Stimulated activated CD4-positive, alpha-beta T cell treated with anti-CD3 and anti-CD28 coated beads, TNF-alpha, amount 100 ng/mL, for 24 hours (primary cell): ENCODE results near the gene EIF2AK2.

ENCODE experiments used
- DNase-seq, 3 experiments: peaks; one replicate each; pipeline ENCODE4 v3.0.0-alpha.2; 2020; ENCODE audit warnings: low read depth in 3 of 3

Gene EIF2AK2

DNA sequence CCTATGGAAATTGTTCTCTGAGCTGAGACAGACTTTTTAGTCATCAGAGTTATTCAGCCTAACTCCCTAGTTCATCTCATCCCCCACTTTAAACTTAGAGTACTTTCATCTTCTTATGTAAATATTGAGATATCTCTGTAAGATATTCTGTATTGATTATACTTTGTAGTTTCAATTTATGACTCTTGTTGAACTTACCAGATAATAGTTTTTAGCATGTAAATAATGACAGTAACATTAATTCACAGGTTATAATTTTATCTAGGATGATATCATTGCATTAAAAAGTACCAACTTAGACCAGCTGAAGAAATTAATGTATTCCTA is 14.8 kb upstream of the EIF2AK2 start:
- no peak for DNase-seq

GRCh38 chr2:37168217-37168981 is 11.6 kb upstream of the EIF2AK2 start:
- DNase-seq: no peak

- no peak for DNase-seq
Measured at GRCh38 chr2:37167636-37168180, 10.9 kb upstream of the EIF2AK2 start.

GRCh38 chr2:37164757-37165156 is 8.0 kb upstream of the EIF2AK2 start:
- DNase-seq: no peak

- DNase-seq: peak in 1 of 3 experiments; percentile 24
Measured at GRCh38 chr2:37156071-37156856, 516 bp downstream of the EIF2AK2 start.

GRCh38 chr2:37154785-37155184 is 2.0 kb downstream of the EIF2AK2 start:
- no peak for DNase-seq

DNA sequence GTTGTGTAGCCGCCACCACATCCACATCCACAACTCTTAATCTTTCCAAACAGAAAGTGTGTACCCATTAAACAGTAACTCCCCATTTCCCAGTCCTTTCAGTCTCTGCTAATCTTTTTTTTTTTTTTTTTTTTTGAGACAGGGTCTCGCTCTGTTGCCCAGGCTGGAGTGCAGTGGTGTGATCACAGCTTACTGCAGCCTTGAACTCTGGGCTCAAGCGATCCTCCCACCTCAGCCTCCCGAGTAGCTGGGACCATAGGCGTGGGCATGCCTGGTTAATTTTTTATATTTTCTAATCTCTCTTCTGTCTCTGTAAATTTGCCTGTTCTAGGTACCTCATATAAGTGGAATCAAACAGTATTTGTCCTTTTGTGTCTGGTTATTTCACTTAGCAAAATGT is 3.6 kb downstream of the EIF2AK2 start:
- DNase-seq: no peak

GRCh38 chr2:37149626-37150322 is 7.0 kb downstream of the EIF2AK2 start:
- no peak for DNase-seq

- no peak for DNase-seq
Measured at GRCh38 chr2:37148325-37148724, 8.5 kb downstream of the EIF2AK2 start.

DNA sequence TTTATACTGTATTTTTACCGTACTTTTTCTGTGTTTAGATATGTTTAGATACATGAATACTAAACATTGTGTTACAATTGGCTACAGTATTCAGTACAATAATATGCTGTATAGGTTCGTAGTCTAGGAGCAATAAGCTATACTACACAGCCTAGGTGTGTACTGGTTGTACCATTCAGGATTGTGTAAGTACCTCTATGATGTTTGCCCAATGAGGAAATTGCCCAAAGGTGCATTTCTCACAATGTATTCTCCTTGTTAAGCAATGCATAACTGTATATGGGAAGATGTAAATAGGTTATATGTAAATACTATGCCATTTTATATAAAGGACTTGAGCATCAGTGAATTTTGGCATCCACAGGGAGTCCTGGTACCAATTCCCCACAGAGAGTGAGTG is 10.7 kb downstream of the EIF2AK2 start:
- no peak for DNase-seq

DNA sequence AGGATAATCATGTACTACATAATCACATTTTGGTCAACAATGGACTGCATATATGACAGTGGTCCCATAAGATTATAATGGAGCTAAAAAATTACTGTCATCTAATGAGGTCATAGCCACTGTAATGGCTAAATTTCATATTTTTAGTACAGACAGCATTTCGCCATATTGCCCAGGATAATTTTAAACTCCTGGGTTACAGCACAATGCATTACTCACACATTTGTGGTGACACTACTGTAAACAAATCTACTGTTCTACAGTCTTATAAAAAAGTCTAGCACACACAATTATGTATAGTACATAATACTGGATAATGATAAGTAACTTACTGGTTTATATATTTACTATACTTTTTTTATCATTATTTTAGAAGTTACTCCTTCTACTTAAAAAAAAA is 12.8 kb downstream of the EIF2AK2 start:
- no peak for DNase-seq

- DNase-seq: no peak
Measured at GRCh38 chr2:37142546-37142945, 14.2 kb downstream of the EIF2AK2 start.

- no peak for DNase-seq
Measured at GRCh38 chr2:37132914-37133313, 23.9 kb downstream of the EIF2AK2 start.

- DNase-seq: no peak
Measured at GRCh38 chr2:37125416-37125815, 31.4 kb downstream of the EIF2AK2 start.

DNA sequence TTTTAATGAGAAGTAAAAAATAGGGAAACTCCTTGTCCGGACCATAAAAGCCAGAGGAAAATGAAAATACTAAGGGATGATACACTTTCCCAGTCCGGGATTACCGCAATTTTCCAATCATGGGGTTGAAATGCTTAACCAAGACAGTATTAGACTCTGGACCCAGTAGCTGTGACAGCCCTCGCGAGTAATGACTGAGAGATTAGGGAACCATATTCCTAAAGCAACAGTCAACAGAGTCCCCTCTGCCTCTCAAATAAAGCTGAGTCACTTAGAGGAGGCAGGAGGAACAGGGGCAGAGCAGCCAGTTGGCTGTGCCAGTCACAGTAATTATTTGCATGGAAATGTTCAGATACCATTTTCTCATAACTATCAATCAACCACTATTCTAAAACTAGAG is 37.6 kb downstream of the EIF2AK2 start:
- DNase-seq: no peak

GRCh38 chr2:37117566-37117965 is 39.2 kb downstream of the EIF2AK2 start:
- DNase-seq: no peak

DNA sequence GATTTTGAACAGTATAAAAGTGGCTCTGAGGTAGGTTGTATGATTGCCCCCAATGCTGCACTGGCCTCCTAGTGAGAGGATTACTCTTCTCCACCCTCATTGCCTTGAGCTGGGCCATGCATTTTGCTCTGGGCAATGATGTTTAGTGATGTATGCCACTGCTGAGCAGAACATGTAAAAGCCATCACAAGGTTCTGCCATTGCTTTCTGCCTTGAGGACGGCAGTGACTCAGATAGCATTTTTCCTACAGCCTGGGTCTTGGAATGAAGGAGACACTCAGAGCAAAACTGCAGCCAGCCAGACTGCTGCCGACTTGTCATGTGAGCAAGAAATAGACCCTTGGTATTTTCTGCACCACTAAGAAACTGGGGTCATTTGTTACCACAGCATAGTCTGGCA is 44.8 kb downstream of the EIF2AK2 start:
- no peak for DNase-seq

DNA sequence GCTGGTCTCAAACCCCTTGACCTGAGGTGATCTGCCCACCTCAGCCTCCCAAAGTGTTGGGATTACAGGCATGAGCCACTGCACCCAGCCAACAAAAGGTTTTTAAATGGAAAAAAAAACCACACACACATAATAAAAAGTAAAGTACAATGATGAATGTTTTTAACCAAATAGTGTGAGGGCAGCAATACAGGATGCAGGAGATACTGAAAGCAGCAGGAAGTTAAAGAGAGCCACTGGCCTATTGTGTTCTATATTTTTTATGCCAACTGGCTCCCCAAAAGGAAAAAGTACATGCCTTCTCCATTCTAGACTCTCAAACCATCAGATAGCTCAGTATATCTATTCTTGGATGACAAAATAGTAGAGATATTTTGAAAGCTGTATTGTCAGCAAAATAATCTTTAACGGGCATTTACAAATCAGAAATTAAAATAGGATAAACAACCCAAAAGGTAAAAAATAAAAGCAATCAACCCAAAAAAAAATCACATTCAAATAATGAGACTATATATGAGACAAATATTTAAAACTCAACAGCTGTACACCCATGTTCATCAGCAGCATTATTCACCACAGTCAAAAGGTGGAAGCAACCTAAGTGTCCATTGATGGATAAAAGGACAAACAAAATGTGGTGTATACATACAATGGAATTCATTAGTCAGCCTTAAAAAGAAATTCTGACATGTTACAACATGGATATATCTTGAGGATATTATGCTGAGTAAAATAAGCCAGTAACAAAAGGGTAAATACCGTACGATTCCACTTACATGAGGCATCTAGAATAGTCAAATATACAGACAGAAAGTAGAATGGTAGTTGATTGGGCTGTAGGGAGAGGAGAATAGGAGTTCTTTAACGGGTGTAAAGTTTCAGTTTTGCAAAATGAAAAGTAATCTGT is 46.2 kb downstream of the EIF2AK2 start:
- DNase-seq: no peak

- DNase-seq: no peak
Measured at GRCh38 chr2:37109523-37109922, 47.3 kb downstream of the EIF2AK2 start.

- no peak for DNase-seq
Measured at GRCh38 chr2:37105150-37105549, 51.6 kb downstream of the EIF2AK2 start.

GRCh38 chr2:37104178-37104577 is 52.6 kb downstream of the EIF2AK2 start:
- no peak for DNase-seq
